ENCODE results near the gene TRAF3IP3.

TRAF3IP3 gene

DNA sequence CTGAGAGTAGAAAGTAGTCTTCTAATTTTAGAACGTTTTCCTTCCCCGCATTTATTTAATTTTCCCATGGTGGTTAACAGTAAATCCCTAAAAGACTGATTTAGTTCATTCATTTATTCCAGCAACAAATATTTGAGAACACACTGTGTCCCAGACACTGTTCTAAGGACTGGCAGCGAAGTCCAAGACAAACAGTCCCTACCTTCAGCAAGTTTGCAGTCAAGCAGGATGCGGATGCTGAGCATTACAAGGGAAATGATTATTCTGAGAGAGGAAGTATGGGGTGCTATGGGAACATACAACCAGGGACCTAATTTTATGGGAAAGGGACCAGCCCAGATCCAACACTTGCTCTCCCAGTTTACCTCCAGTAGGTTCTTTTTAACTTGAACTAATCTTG, 29.7 kb downstream of the TRAF3IP3 start:
- H3K27ac ChIP-seq (ENCODE audit: low read length) = no peak overlapping the region
- no peaks in the 10 kb centered on the region for H3K9me3 ChIP-seq (replicated peaks; ENCODE audit: insufficient read depth, low read length)
- H3F3A ChIP-seq (ENCODE audit: insufficient read depth, low read length) = 0 out of 2 replicates have a peak, but pooled peaks cover 6% of the 10 kb centered on the region
- no peak overlapping the region for H3K9ac ChIP-seq (ENCODE audit: low read length)
- no peak overlapping the region for H2AFZ ChIP-seq (ENCODE audit: low read length)
- H3K36me3 ChIP-seq (replicated peaks; ENCODE audit: insufficient read depth, low read length) = no peaks in the 10 kb centered on the region
- TF ChIP-seq, protein P1, sequence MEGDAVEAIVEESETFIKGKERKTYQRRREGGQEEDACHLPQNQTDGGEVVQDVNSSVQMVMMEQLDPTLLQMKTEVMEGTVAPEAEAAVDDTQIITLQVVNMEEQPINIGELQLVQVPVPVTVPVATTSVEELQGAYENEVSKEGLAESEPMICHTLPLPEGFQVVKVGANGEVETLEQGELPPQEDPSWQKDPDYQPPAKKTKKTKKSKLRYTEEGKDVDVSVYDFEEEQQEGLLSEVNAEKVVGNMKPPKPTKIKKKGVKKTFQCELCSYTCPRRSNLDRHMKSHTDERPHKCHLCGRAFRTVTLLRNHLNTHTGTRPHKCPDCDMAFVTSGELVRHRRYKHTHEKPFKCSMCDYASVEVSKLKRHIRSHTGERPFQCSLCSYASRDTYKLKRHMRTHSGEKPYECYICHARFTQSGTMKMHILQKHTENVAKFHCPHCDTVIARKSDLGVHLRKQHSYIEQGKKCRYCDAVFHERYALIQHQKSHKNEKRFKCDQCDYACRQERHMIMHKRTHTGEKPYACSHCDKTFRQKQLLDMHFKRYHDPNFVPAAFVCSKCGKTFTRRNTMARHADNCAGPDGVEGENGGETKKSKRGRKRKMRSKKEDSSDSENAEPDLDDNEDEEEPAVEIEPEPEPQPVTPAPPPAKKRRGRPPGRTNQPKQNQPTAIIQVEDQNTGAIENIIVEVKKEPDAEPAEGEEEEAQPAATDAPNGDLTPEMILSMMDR (IDR thresholded peaks at IDR 0.05; ENCODE audit: low read length) = no peak
- TF ChIP-seq EZH2phosphoT487 (IDR thresholded peaks at IDR 0.05; ENCODE audit: low read length) = no peak
- TF ChIP-seq EZH2 (optimal IDR thresholded peaks at IDR 0.05; ENCODE audit: low read depth, low read length) = no peak
- no peaks in the 10 kb centered on the region for H4K20me1 ChIP-seq (ENCODE audit: insufficient read depth, low read length)
- H3K79me2 ChIP-seq (ENCODE audit: low read length) = peaks cover 12% of the 10 kb centered on the region
- H3K4me1 ChIP-seq (ENCODE audit: low read length) = peaks cover 9% of the 10 kb centered on the region
- H3K4me3 ChIP-seq (ENCODE audit: low read length) = no peak overlapping the region
- DNase-seq = no peak
- no peaks in the 10 kb centered on the region for H3K9me2 ChIP-seq (replicated peaks; ENCODE audit: insufficient read depth, low read length)
- no peaks in the 10 kb centered on the region for H3K27me3 ChIP-seq (replicated peaks; ENCODE audit: insufficient read depth, low read length)
- no peak overlapping the region for H3K4me2 ChIP-seq (ENCODE audit: low read depth, low read length)

DNA sequence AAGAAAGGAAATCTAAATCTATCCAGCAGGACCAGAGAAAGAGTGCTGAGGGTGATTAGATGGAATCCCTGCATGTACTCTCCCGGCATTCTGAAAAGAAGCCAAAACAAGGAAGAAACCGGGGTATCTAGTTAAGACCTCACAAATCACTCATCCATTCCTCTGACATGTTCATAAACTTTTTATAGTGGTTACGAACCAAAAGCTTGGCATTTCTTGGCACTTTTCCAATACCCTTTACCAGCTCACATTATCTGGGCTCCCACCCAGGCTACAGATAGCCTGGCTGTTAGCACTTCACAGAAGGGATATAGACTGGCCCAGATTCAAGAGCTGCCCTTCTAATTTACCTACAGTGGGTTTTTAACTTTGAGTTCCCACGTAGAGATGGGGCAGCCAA, 30.3 kb downstream of the TRAF3IP3 start:
- Histone ChIP-seq H3K27ac (ENCODE audit: low read length) (no peak overlapping the region), H3K79me2 (ENCODE audit: low read length) (peaks cover 12% of the 10 kb centered on the region), H3K9me3 (replicated peaks; ENCODE audit: insufficient read depth, low read length) (no peaks in the 10 kb centered on the region), H3K36me3 (replicated peaks; ENCODE audit: insufficient read depth, low read length) (no peaks in the 10 kb centered on the region), H4K20me1 (ENCODE audit: insufficient read depth, low read length) (no peaks in the 10 kb centered on the region), H3K9ac (ENCODE audit: low read length) (no peak overlapping the region), H3K4me1 (ENCODE audit: low read length) (peaks cover 9% of the 10 kb centered on the region), H2AFZ (ENCODE audit: low read length) (no peak overlapping the region), H3K9me2 (replicated peaks; ENCODE audit: insufficient read depth, low read length) (no peaks in the 10 kb centered on the region), H3K27me3 (replicated peaks; ENCODE audit: insufficient read depth, low read length) (no peaks in the 10 kb centered on the region), H3K4me2 (ENCODE audit: low read depth, low read length) (no peak overlapping the region), H3K4me3 (ENCODE audit: low read length) (no peak overlapping the region), H3F3A (ENCODE audit: insufficient read depth, low read length) (0 out of 2 replicates have a peak, but pooled peaks cover 6% of the 10 kb centered on the region)
- TF ChIP-seq, protein P1 (IDR thresholded peaks at IDR 0.05; ENCODE audit: low read length) = no peak
- TF ChIP-seq EZH2 (optimal IDR thresholded peaks at IDR 0.05; ENCODE audit: low read depth, low read length) = no peak
- no peak for TF ChIP-seq EZH2phosphoT487 (IDR thresholded peaks at IDR 0.05; ENCODE audit: low read length)
- no peak for DNase-seq

DNA sequence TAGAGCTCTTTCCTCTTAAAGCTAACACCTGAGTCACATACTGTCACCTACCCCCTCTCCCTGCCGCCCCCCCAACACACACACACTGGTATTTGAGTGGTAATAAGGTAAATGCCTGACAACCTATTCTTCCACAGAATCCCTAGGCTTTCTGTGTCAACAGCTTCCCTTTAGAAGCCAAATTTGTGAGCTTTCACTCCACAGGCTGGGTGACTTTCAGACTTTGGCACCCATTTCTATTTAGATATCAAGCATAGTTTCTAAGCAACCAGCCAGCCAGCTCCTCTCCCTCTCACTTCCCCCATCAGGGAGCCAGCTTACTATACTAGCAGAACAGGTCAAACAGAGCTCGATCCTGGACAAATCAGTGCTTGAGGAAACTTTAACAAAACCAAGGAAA, 31.7 kb downstream of the TRAF3IP3 start:
- Histone ChIP-seq H3F3A (ENCODE audit: insufficient read depth, low read length) (no peaks in the 10 kb centered on the region), H4K20me1 (ENCODE audit: insufficient read depth, low read length) (no peaks in the 10 kb centered on the region), H3K4me3 (ENCODE audit: low read length) (no peak overlapping the region), H3K36me3 (replicated peaks; ENCODE audit: insufficient read depth, low read length) (no peaks in the 10 kb centered on the region), H3K9me3 (replicated peaks; ENCODE audit: insufficient read depth, low read length) (no peaks in the 10 kb centered on the region), H2AFZ (ENCODE audit: low read length) (no peak overlapping the region), H3K4me2 (ENCODE audit: low read depth, low read length) (no peak overlapping the region), H3K4me1 (ENCODE audit: low read length) (peaks cover 9% of the 10 kb centered on the region), H3K27ac (ENCODE audit: low read length) (no peak overlapping the region), H3K9me2 (replicated peaks; ENCODE audit: insufficient read depth, low read length) (no peaks in the 10 kb centered on the region), H3K27me3 (replicated peaks; ENCODE audit: insufficient read depth, low read length) (no peaks in the 10 kb centered on the region), H3K79me2 (ENCODE audit: low read length) (peaks cover 12% of the 10 kb centered on the region), H3K9ac (ENCODE audit: low read length) (no peak overlapping the region)
- DNase-seq = no peak
- no peak for TF ChIP-seq EZH2 (optimal IDR thresholded peaks at IDR 0.05; ENCODE audit: low read depth, low read length)
- TF ChIP-seq EZH2phosphoT487 (IDR thresholded peaks at IDR 0.05; ENCODE audit: low read length) = no peak
- TF ChIP-seq, protein P1 (IDR thresholded peaks at IDR 0.05; ENCODE audit: low read length) = no peak
